AG04450 (cell line): ENCODE measurements around the gene NR5A2. TPM values are rescaled to one million over a fixed set of nuclear protein-coding genes. Genes with fewer than 3 reads are reported as not detected.

ENCODE experiments used
- CTCF ChIA-PET: fragments of 300-600, 350-600 bp; formaldehyde crosslinking; extraction: SDS; loops from one replicate; lab custom pipeline; 2022; ENCODE audit warnings: antibody characterized with exemption, inconsistent platforms; lab: Charles Lee
- POLR2A ChIA-PET: fragments of 350-600 bp; formaldehyde crosslinking; extraction: SDS; loops from one replicate; lab custom pipeline; 2021; ENCODE audit warnings: antibody characterized with exemption, inconsistent platforms; lab: Yijun Ruan, JAX
- DNase-seq: peaks from one replicate; pipeline ENCODE4 v3.0.0-alpha.2; 2011; ENCODE audit warnings: low read depth, low spot score
- H3K27ac ChIP-seq: one replicate; pipeline ENCODE4 v1.5.1; 2012; ENCODE audit warnings: low read depth, low read length, control low read depth
- H3K27me3 ChIP-seq: one replicate; pipeline ENCODE4 v1.6.0; 2012; ENCODE audit warnings: low read length; ENCODE audit not compliant: control insufficient read depth, insufficient read depth
- H3K4me3 ChIP-seq: 2 replicates; pipeline ENCODE4 v1.5.1; 2011; ENCODE audit warnings: mild to moderate bottlenecking, low read depth, low read length, control low read depth
- H3K9me3 ChIP-seq: 2 replicates; pipeline ENCODE4 v1.5.1; 2012; ENCODE audit warnings: low read length; ENCODE audit not compliant: control insufficient read depth, insufficient read depth
- polyA plus RNA-seq: library from polyadenylated mRNA; depleted of rRNA; stranded (reverse); fragments of >200 nt; gene quantifications from 2 replicates; pipeline ENCODE4 v1.2.3, GENCODE V29; 2011
- TF ChIP-seq, protein P1 (sequence below): IDR thresholded peaks from 2 replicates; pipeline ENCODE4 v1.5.1; 2011; ENCODE audit warnings: low read depth, low read length, control low read depth, inconsistent platforms

Gene NR5A2
- polyA plus RNA-seq, 1 experiment, result 0.02 TPM

DNA sequence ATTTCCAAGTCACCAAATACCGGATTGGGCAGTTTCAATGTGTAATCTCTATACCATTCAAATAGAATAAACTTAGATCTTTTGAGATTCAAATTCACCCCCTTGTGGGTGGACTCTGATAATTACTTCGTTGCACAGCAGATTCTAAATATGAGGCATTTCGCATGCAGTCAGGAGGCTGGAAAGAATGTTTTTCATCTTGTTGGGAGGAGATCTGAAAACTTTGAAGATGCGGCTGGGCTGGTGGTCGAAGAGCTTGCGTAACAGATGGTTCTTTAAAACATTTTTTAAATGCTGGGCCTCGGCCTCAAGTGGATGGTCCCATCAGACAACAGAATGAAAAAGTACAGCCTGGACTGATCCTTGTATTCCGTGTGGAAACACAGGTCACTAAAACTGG lies 10.4 kb downstream of the NR5A2 start:
- POLR2A ChIA-PET, result no interaction called here
- no peak for DNase-seq
- TF ChIP-seq, protein P1, sequence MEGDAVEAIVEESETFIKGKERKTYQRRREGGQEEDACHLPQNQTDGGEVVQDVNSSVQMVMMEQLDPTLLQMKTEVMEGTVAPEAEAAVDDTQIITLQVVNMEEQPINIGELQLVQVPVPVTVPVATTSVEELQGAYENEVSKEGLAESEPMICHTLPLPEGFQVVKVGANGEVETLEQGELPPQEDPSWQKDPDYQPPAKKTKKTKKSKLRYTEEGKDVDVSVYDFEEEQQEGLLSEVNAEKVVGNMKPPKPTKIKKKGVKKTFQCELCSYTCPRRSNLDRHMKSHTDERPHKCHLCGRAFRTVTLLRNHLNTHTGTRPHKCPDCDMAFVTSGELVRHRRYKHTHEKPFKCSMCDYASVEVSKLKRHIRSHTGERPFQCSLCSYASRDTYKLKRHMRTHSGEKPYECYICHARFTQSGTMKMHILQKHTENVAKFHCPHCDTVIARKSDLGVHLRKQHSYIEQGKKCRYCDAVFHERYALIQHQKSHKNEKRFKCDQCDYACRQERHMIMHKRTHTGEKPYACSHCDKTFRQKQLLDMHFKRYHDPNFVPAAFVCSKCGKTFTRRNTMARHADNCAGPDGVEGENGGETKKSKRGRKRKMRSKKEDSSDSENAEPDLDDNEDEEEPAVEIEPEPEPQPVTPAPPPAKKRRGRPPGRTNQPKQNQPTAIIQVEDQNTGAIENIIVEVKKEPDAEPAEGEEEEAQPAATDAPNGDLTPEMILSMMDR, result no peak

DNA sequence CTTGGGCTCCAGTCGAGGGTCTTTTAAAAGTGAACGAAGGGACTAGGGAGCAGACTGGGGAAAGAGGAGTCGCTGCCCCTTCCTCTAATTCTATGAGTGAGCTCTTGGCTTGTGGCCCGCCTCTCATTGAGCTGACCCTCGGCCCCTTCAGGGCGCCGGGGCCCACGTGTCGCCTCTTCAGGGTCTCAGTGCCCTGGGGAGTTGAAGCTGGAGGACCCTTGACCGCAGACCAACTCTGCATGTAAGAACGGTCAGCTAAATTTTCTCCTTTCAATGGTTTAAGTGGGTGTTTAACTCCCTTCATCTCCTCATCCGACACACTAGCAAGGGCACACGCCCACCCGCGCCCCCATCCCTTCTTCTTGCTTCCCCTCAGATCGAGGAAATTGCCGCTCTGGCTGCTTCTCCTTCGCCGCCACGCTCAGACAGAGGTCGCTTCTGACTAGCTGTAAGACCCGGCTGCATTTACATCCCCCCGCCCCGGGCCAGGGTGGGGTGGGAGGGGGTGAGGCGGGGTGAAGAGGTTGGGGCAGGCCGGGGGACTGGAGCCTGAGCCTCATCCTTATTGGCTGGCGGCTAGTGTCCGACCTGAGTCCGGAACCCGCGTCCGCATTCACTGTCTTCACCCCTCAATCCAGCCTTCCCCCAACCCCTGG lies 10.9 kb downstream of the NR5A2 start:
- H3K4me3 ChIP-seq, result peak overlapping the region; percentile 55
- H3K27me3 ChIP-seq, result peaks cover 98% of the 10 kb centered on the region
- TF ChIP-seq, protein P1, result no peak
- no peak for DNase-seq
- POLR2A ChIA-PET, result no interaction called here
- peaks cover 14% of the 10 kb centered on the region; the same call in 1 of the 2 replicates for H3K9me3 ChIP-seq
- CTCF ChIA-PET, result interaction anchor here (1.3 kb wide), 1 partner anchor 353 kb away, joined by 3 read pairs; no protein-coding TSS in a partner anchor
- no peak overlapping the region for H3K27ac ChIP-seq

More for the DNA sequence above, 10.4 kb downstream of the NR5A2 start:
- no peak overlapping the region for H3K4me3 ChIP-seq
- CTCF ChIA-PET, result interaction anchor here (1.3 kb wide), 1 partner anchor 353 kb away, joined by 3 read pairs; no protein-coding TSS in a partner anchor
- peaks cover 98% of the 10 kb centered on the region for H3K27me3 ChIP-seq
- H3K27ac ChIP-seq, result no peak overlapping the region
- H3K9me3 ChIP-seq, result peaks cover 14% of the 10 kb centered on the region; the same call in 1 of the 2 replicates

DNA sequence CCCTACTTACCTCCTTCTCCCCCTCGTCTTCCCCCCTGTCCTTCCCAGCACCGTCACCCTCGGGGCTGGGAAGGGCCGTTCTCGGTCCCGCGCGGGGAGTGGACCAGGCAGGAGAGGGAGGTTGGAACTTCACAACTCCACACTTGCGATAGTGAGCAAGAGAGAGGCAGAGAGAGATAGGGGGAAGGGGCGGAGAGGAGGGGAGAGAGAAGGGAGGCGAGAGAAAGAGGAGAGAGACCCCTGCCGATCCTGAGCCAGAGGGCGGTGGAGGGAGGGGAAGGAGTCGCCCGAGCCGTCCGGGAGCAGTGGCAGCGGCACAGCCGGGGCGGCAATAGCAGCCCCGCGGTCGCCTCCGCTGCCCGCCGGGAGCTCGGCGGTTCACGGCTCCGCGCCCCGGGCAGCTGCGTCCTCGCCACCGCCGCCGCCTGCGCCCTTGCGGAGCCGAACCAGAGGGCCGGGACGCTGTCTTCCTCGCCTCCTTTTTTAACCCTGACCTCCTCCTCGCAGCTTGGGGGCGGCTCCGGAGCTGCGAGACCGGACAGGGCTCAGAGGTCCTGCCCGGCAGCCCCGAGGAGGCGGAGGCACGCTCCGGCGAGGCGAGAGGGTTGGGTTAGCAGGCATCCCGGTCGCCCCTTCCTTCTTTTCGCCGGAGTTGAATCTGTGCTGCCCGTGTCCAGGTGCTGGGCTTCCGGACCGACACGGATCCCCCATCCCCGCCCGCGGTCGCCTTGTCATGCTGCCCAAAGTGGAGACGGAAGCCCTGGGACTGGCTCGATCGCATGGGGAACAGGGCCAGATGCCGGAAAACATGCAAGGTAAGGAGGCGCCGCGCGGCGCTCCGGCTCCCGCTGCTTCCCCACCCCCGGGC lies 11.7 kb downstream of the NR5A2 start:
- Histone ChIP-seq H3K9me3 (peaks cover 14% of the 10 kb centered on the region; the same call in 1 of the 2 replicates), H3K4me3 (peak overlapping the region; percentile 55), H3K27ac (no peak overlapping the region), H3K27me3 (peaks cover 92% of the 10 kb centered on the region)
- DNase-seq, result no peak
- TF ChIP-seq, protein P1, result no peak
- CTCF ChIA-PET, result interaction anchor here (0.6 kb wide), 1 partner anchor 32 kb away, joined by 6 read pairs; no protein-coding TSS in a partner anchor
- POLR2A ChIA-PET, result no interaction called here

- no peak overlapping the region for H3K27ac ChIP-seq
- ChIA-PET POLR2A (no interaction called here), CTCF (interaction anchor here (0.6 kb wide), 1 partner anchor 31 kb away, joined by 6 read pairs; no protein-coding TSS in a partner anchor)
- peak overlapping the region; percentile 55 for H3K4me3 ChIP-seq
- peaks cover 14% of the 10 kb centered on the region; the same call in 1 of the 2 replicates for H3K9me3 ChIP-seq
- DNase-seq, result no peak
- TF ChIP-seq, protein P1, result no peak
- H3K27me3 ChIP-seq, result peaks cover 90% of the 10 kb centered on the region
Measured at GRCh38 chr1:200039849-200040474, 12.5 kb downstream of the NR5A2 start.
